Brain microvascular endothelial cell (primary cell): ENCODE measurements around the gene MSH5.

Experiments used
- DNase-seq: peaks from one replicate; pipeline ENCODE4 v3.0.0-alpha.2; 2020
- H3K27ac ChIP-seq: fragments of 250-450 bp; sonication (Bioruptor Pico); 2 replicates; pipeline ENCODE4 v1.5.1; 2020; ENCODE audit warnings: mild to moderate bottlenecking, moderate library complexity
- H3K27me3 ChIP-seq: fragments of 250-450 bp; sonication (Bioruptor Pico); replicated peaks from 2 replicates; pipeline ENCODE4 v1.5.1; 2020; ENCODE audit warnings: mild to moderate bottlenecking
- H3K36me3 ChIP-seq: fragments of 250-450 bp; sonication (Bioruptor Pico); replicated peaks from 2 replicates; pipeline ENCODE4 v1.5.1; 2020; ENCODE audit warnings: mild to moderate bottlenecking
- H3K4me3 ChIP-seq: 2 replicates; pipeline ENCODE4 v1.5.1; 2011; ENCODE audit warnings: low read depth, mild to moderate bottlenecking, control low read depth, low read length, moderate library complexity
- CTCF ChIP-seq: IDR thresholded peaks from 2 replicates; pipeline ENCODE4 v1.5.1; 2011; ENCODE audit warnings: low read depth, mild to moderate bottlenecking, moderate library complexity, low read length, control low read depth, inconsistent platforms; ENCODE audit errors: missing control alignments
- in situ Hi-C: cut with HindIII; loops from 2 replicates; pipeline ENCODE4 v1.10.0; 2017; ENCODE audit warnings: low sequenced_read_pairs, low pct_ligation_motif_present

MSH5 gene

GRCh38 chr6:31710523-31711219 is 29.1 kb upstream of the MSH5 start:
- H3K27me3 ChIP-seq, result no peaks in the 10 kb centered on the region
- H3K4me3 ChIP-seq, result no peak overlapping the region
- in situ Hi-C loops, result no loop called here
- no peaks in the 10 kb centered on the region for H3K36me3 ChIP-seq
- no peak overlapping the region for H3K27ac ChIP-seq
- TF ChIP-seq CTCF, result no peak
- DNase-seq, result no peak

GRCh38 chr6:31711233-31711632 is 28.6 kb upstream of the MSH5 start:
- DNase-seq, result no peak
- in situ Hi-C loops, result no loop called here
- H3K27ac ChIP-seq, result no peak overlapping the region
- H3K36me3 ChIP-seq, result no peaks in the 10 kb centered on the region
- no peaks in the 10 kb centered on the region for H3K27me3 ChIP-seq
- no peak overlapping the region for H3K4me3 ChIP-seq
- no peak for TF ChIP-seq CTCF

GRCh38 chr6:31712296-31712695 is 27.5 kb upstream of the MSH5 start:
- Histone ChIP-seq H3K27me3 (no peaks in the 10 kb centered on the region), H3K27ac (no peak overlapping the region), H3K4me3 (no peak overlapping the region), H3K36me3 (no peaks in the 10 kb centered on the region)
- no peak for DNase-seq
- in situ Hi-C loops, result no loop called here
- peak; percentile 17 for TF ChIP-seq CTCF

GRCh38 chr6:31713465-31713864 is 26.3 kb upstream of the MSH5 start:
- no peak overlapping the region for H3K4me3 ChIP-seq
- H3K36me3 ChIP-seq, result no peaks in the 10 kb centered on the region
- TF ChIP-seq CTCF, result no peak
- no peak overlapping the region for H3K27ac ChIP-seq
- no peak for DNase-seq
- in situ Hi-C loops, result no loop called here
- no peaks in the 10 kb centered on the region for H3K27me3 ChIP-seq

DNA sequence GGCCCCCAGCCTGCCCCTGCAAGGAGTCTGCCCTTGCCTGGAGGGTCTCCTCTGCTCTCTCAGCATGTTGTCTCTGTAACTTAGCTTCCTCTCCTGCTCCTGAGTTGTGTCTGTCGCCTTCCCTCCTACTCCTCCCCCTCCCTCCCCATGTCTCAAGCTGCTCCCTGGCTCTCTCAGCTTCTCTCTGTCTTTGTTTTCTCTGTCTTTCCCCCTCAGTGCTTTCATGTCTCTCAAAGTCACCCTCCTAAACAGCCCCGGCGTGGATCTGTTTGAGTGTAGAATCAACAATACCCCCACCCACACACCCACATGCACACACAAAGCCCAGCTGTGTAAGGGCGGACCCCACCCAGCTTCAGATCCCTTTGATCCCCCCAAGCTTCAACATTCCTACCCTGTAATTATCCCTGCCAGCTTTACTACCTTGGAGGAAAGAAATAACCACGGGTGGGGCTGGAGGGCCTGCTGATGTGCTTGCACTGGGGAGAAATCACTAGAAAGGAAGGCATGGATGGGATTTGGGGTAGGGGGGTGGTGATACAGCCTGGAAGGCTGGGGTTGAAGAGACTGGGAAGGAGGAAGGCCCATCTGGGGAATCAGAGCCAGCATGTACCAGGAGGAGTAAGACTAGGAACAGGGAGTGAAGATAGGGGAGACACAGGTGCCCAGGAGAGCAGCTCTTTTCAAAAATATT is 25.7 kb upstream of the MSH5 start:
- no peaks in the 10 kb centered on the region for H3K36me3 ChIP-seq
- no peak for DNase-seq
- no peaks in the 10 kb centered on the region for H3K27me3 ChIP-seq
- no peak for TF ChIP-seq CTCF
- in situ Hi-C loops, result no loop called here
- no peak overlapping the region for H3K27ac ChIP-seq
- H3K4me3 ChIP-seq, result no peak overlapping the region
